ENCODE measurements around the gene SPOUT1. TPM values are rescaled to one million over a fixed set of nuclear protein-coding genes. Genes with fewer than 3 reads are reported as not detected.
A peak's percentile ranks its signal among the peaks of the same experiment; 100 is the strongest.
"Not testable (repeated sequence)": the region's sequence is repeated elsewhere in the genome, so short reads cannot be mapped to it uniquely, and the experiment has no call there.

The SPOUT1 gene
- total and polyA plus RNA-seq, 10 donors, result 31.9 to 54.3 (median 40.1) TPM

DNA sequence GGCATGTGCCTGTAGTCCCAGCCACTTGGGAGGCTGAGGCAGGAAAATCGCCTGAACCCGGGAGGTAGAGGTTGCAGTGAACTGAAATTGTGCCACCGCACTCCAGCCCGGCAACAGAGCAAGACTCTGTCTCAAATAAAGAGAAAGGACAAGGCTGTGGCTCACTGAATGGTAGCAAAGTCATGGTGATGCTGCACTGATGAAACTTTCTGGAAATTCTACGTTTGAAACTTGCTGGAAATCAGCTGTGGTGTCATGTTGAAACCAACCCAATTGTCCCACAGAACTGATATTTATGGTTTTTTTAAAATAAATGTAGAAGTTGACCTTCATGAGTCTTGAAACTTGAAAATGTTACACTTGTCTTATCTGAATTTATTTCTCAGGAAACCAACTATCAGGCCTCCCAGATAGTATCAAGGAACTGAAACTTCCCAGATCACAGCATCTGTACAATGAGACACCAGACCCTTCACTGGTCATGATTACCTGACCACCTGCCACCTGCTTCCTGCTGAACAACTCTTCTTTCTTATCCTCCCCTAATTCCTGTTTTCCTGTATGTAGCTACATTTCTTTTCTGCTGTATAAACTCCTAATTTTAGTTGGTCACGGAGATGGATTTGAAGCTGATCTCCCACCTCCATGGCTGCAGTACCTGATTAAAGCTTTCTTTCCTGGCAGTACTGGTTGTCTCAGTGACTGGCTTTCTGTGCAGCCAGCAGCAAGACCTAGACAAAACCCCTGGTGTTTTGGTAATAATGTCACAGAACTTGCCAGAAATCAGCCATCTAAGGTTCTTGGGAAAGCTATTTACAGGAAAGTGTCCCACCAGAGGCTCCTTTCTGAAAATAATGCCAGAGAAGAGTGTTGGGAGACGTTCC lies 48.2 kb downstream of the SPOUT1 start:
- no peak for DNase-seq
- Histone ChIP-seq H3K4me1 (peaks cover 0 to 22% (median 1%) of the 10 kb centered on the region in 6 donors), H3K27me3 (replicated peaks in 1 of 7) (no peaks in the 10 kb centered on the region), H3K27ac (peak overlapping the region in 3 of 8 donors; percentile 15 to 38 (median 22)), H3K9me3 (peaks cover 0 to 14% (median 8%) of the 10 kb centered on the region in 8 donors), H3K36me3 (no peaks in the 10 kb centered on the region), H3K4me3 (no peak overlapping the region)
- TF ChIP-seq CTCF (IDR thresholded peaks at IDR 0.05 in 8 of 11, conservative IDR thresholded peaks at IDR 0.05 in 3 of 11) (no peak), POLR2A (IDR thresholded peaks at IDR 0.05) (no peak), POLR2AphosphoS5 (IDR thresholded peaks at IDR 0.05) (no peak)
- intact Hi-C loops (cut with DNase I; ENCODE audit: low total_unique reads), result no loop called here
- WGBS, 5 donors, result 49 to 69% (median 64%) methylated on average over 7 of the region's 7 CpGs

DNA sequence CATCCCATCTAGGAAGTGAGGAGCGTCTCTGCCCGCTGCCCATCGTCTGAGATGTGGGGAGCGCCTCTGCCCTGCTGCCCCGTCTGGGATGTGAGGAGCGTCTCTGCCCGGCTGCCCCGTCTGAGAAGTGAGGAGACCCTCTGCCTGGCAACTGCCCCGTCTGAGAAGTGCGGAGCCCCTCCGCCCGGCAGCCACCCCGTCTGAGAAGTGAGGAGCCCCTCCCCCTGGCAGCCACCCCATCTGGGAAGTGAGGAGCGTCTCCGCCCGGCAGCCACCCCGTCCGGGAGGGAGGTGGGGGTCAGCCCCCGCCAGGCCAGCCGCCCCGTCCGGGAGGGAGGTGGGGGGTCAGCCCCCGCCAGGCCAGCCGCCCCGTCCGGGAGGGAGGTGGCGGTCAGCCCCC lies 49.5 kb downstream of the SPOUT1 start:
- intact Hi-C loops (cut with DNase I; ENCODE audit: low total_unique reads); H3K4me3 ChIP-seq; H3K27ac ChIP-seq; DNase-seq; H3K36me3 ChIP-seq; H3K27me3 ChIP-seq (replicated peaks in 1 of 7): not testable (repeated sequence)
- WGBS, 5 donors, result 87 to 99% (median 96%) methylated on average over 10 to 27 of the region's 27 CpGs
- Histone ChIP-seq H3K9me3 (peaks cover 0 to 27% (median 16%) of the 10 kb centered on the region in 8 donors), H3K4me1 (peaks cover 0 to 18% (median 0%) of the 10 kb centered on the region in 6 donors)

GRCh38 chr9:128774804-128775203 lies 54.8 kb downstream of the SPOUT1 start:
- no peak for DNase-seq
- TF ChIP-seq POLR2A (IDR thresholded peaks at IDR 0.05), result no peak
- no peak for TF ChIP-seq POLR2AphosphoS5 (IDR thresholded peaks at IDR 0.05)
- TF ChIP-seq CTCF (IDR thresholded peaks at IDR 0.05 in 8 of 11, conservative IDR thresholded peaks at IDR 0.05 in 3 of 11), result no peak
- Histone ChIP-seq H3K27ac (no peak overlapping the region), H3K4me3 (no peak overlapping the region), H3K36me3 (no peaks in the 10 kb centered on the region), H3K4me1 (peaks cover 7 to 25% (median 22%) of the 10 kb centered on the region in 6 donors), H3K9me3 (peaks cover 0 to 16% (median 10%) of the 10 kb centered on the region in 8 donors), H3K27me3 (replicated peaks in 1 of 7) (no peaks in the 10 kb centered on the region)
- 81 to 94% (median 86%) methylated on average over 1 of the region's 1 CpG for WGBS, 5 donors
- intact Hi-C loops (cut with DNase I; ENCODE audit: low total_unique reads), result no loop called here

DNA sequence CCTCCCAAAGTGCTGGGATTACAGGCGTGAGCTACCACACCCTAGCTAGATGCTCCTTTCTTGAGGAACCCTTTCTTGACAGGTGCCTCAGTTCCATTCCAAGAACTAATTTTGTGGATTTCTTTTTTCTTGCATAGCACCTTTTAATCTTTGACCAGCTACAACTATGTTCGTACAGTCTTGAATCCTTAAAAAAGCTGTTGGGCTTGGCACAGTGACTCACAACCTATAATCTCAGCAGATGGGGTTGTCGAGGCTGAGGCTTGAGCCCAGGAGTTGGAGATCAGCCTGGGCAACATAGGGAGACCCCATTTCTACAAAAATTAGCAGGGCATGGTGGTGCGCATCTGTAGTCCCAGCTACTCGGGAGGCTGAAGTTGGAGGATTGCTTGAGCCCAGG lies 56.5 kb downstream of the SPOUT1 start:
- H3K36me3 ChIP-seq, result peaks cover 0 to 2% (median under 1%) of the 10 kb centered on the region in 6 donors
- no peaks in the 10 kb centered on the region for H3K27me3 ChIP-seq (replicated peaks in 1 of 7)
- H3K27ac ChIP-seq, result no peak overlapping the region
- no peak for TF ChIP-seq POLR2AphosphoS5 (IDR thresholded peaks at IDR 0.05)
- TF ChIP-seq CTCF (IDR thresholded peaks at IDR 0.05 in 8 of 11, conservative IDR thresholded peaks at IDR 0.05 in 3 of 11), result no peak
- no peak for TF ChIP-seq POLR2A (IDR thresholded peaks at IDR 0.05)
- DNase-seq, result no peak
- intact Hi-C loops (cut with DNase I; ENCODE audit: low total_unique reads), result no loop called here
- peaks cover 9 to 40% (median 29%) of the 10 kb centered on the region in 6 donors for H3K4me1 ChIP-seq
- H3K9me3 ChIP-seq, result peaks cover 0 to 16% (median 10%) of the 10 kb centered on the region in 8 donors
- no peak overlapping the region for H3K4me3 ChIP-seq
- 89 to 98% (median 92%) methylated on average over 5 of the region's 5 CpGs for WGBS, 5 donors
